Measurements from ENCODE around the gene WDR90. TPM values are rescaled to one million over a fixed set of nuclear protein-coding genes. Genes with fewer than 3 reads are reported as not detected.
"Not testable (repeated sequence)": the region's sequence is repeated elsewhere in the genome, so short reads cannot be mapped to it uniquely, and the experiment has no call there.

WDR90 gene
- total and polyA plus RNA-seq, 2 donors from 2014 or later, result 10.6 to 51.6 TPM

- Histone ChIP-seq H3K27ac (ENCODE audit: low read depth in 2 of 2, low read length in 2 of 2) (no peak overlapping the region), H3K4me3 (ENCODE audit: low read length in 3 of 3) (no peak overlapping the region), H3K9ac (ENCODE audit: low read length in 3 of 3) (no peak overlapping the region), H3K27me3 (ENCODE audit: control insufficient read depth, insufficient read depth, low read length) (peaks cover 6% of the 10 kb centered on the region), H3K4me1 (ENCODE audit: control insufficient read depth in 2 of 3, insufficient read depth in 2 of 3, low read depth in 1 of 3, low read length in 3 of 3) (peaks cover 0 to 10% (median 0%) of the 10 kb centered on the region in 3 donors), H3K9me3 (ENCODE audit: control insufficient read depth in 2 of 3, insufficient read depth in 1 of 3, low read length in 3 of 3) (no peaks in the 10 kb centered on the region), H3K36me3 (ENCODE audit: control insufficient read depth in 2 of 3, insufficient read depth in 3 of 3, low read length in 3 of 3) (no peaks in the 10 kb centered on the region)
- no peak for TF ChIP-seq CTCF (IDR thresholded peaks at IDR 0.05; ENCODE audit: borderline replicate concordance, extremely low read depth, insufficient read depth)
- no peak for DNase-seq
- intact Hi-C loops (cut with DNase I), result no loop called here
- no peak for FAIRE-seq
Measured at GRCh38 chr16:711084-711483, 61.9 kb downstream of the WDR90 start.

GRCh38 chr16:711548-712320 is 62.6 kb downstream of the WDR90 start:
- Histone ChIP-seq H3K27ac (ENCODE audit: low read depth in 2 of 2, low read length in 2 of 2) (no peak overlapping the region), H3K4me1 (ENCODE audit: control insufficient read depth in 2 of 3, insufficient read depth in 2 of 3, low read depth in 1 of 3, low read length in 3 of 3) (peaks cover 0 to 16% (median 0%) of the 10 kb centered on the region in 3 donors), H3K9ac (ENCODE audit: low read length in 3 of 3) (no peak overlapping the region), H3K4me3 (ENCODE audit: low read length in 3 of 3) (no peak overlapping the region), H3K9me3 (ENCODE audit: control insufficient read depth in 2 of 3, insufficient read depth in 1 of 3, low read length in 3 of 3) (no peaks in the 10 kb centered on the region), H3K27me3 (ENCODE audit: control insufficient read depth, insufficient read depth, low read length) (peaks cover 6% of the 10 kb centered on the region), H3K36me3 (ENCODE audit: control insufficient read depth in 2 of 3, insufficient read depth in 3 of 3, low read length in 3 of 3) (no peaks in the 10 kb centered on the region)
- FAIRE-seq (no peak), DNase-seq (peak; percentile 60 to 93 (median 80))
- intact Hi-C loops (cut with DNase I), result no loop called here
- peak; percentile 92 for TF ChIP-seq CTCF (IDR thresholded peaks at IDR 0.05; ENCODE audit: borderline replicate concordance, extremely low read depth, insufficient read depth)

- DNase-seq; H3K36me3 ChIP-seq (ENCODE audit: control insufficient read depth in 2 of 3, insufficient read depth in 3 of 3, low read length in 3 of 3); FAIRE-seq; intact Hi-C loops (cut with DNase I); H3K9ac ChIP-seq (ENCODE audit: low read length in 3 of 3); H3K9me3 ChIP-seq (ENCODE audit: control insufficient read depth in 2 of 3, insufficient read depth in 1 of 3, low read length in 3 of 3); H3K27ac ChIP-seq (ENCODE audit: low read depth in 2 of 2, low read length in 2 of 2); H3K27me3 ChIP-seq (ENCODE audit: control insufficient read depth, insufficient read depth, low read length); H3K4me3 ChIP-seq (ENCODE audit: low read length in 3 of 3): not testable (repeated sequence)
- peaks cover 0 to 19% (median 0%) of the 10 kb centered on the region in 3 donors for H3K4me1 ChIP-seq (ENCODE audit: control insufficient read depth in 2 of 3, insufficient read depth in 2 of 3, low read depth in 1 of 3, low read length in 3 of 3)
Measured at GRCh38 chr16:712740-713250, 63.6 kb downstream of the WDR90 start.

- Histone ChIP-seq H3K9me3 (ENCODE audit: control insufficient read depth in 2 of 3, insufficient read depth in 1 of 3, low read length in 3 of 3) (no peaks in the 10 kb centered on the region), H3K27ac (ENCODE audit: low read depth in 2 of 2, low read length in 2 of 2) (no peak overlapping the region), H3K9ac (ENCODE audit: low read length in 3 of 3) (no peak overlapping the region), H3K36me3 (ENCODE audit: control insufficient read depth in 2 of 3, insufficient read depth in 3 of 3, low read length in 3 of 3) (no peaks in the 10 kb centered on the region), H3K4me1 (ENCODE audit: control insufficient read depth in 2 of 3, insufficient read depth in 2 of 3, low read depth in 1 of 3, low read length in 3 of 3) (peaks cover 0 to 20% (median 0%) of the 10 kb centered on the region in 3 donors), H3K27me3 (ENCODE audit: control insufficient read depth, insufficient read depth, low read length) (no peaks in the 10 kb centered on the region), H3K4me3 (ENCODE audit: low read length in 3 of 3) (no peak overlapping the region)
- TF ChIP-seq CTCF (IDR thresholded peaks at IDR 0.05; ENCODE audit: borderline replicate concordance, extremely low read depth, insufficient read depth), result no peak
- FAIRE-seq, result no peak
- no peak for DNase-seq
- intact Hi-C loops (cut with DNase I), result no loop called here
Measured at GRCh38 chr16:714079-714478, 64.9 kb downstream of the WDR90 start.

Data from kidney (tissue), 14 donors.